Neural progenitor cell (in vitro differentiated cells): ENCODE data around the gene CLIC6. TPM values are rescaled to one million over a fixed set of nuclear protein-coding genes. Genes with fewer than 3 reads are reported as not detected.

Source experiments
- DNase-seq: peaks from one replicate; pipeline ENCODE4 v3.0.0-alpha.2; 2016; ENCODE audit warnings: low spot score
- H2AFZ ChIP-seq: fragments of 200-600 bp; sonication (generic); replicated peaks from 2 replicates; pipeline ENCODE4 v1.6.1; 2016; ENCODE audit warnings: antibody characterized with exemption
- H3F3A ChIP-seq: fragments of 200-600 bp; sonication (generic); 2 replicates; pipeline ENCODE4 v1.6.1; 2016; ENCODE audit warnings: antibody characterized with exemption, low read depth
- H3K27ac ChIP-seq: fragments of 200-600 bp; sonication (generic); 2 replicates; pipeline ENCODE4 v1.5.1; 2016; ENCODE audit warnings: mild to moderate bottlenecking
- H3K27me3 ChIP-seq: fragments of 200-600 bp; sonication (generic); 2 replicates; pipeline ENCODE4 v1.6.1; 2016; ENCODE audit warnings: mild to moderate bottlenecking, moderate library complexity
- H3K36me3 ChIP-seq: fragments of 200-600 bp; sonication (generic); 2 replicates; pipeline ENCODE4 v1.5.1; 2016
- H3K4me1 ChIP-seq: fragments of 200-600 bp; sonication (generic); 2 replicates; pipeline ENCODE4 v1.6.1; 2016; ENCODE audit warnings: mixed run types
- H3K4me2 ChIP-seq: fragments of 200-600 bp; sonication (generic); 2 replicates; pipeline ENCODE4 v1.6.1; 2016
- H3K4me3 ChIP-seq: fragments of 200-600 bp; sonication (generic); 2 replicates; pipeline ENCODE4 v1.5.1; 2016
- H3K79me2 ChIP-seq: fragments of 200-600 bp; sonication (generic); 2 replicates; pipeline ENCODE4 v1.6.1; 2016; ENCODE audit warnings: low read depth
- H3K9ac ChIP-seq: fragments of 200-600 bp; sonication (generic); 2 replicates; pipeline ENCODE4 v1.6.1; 2016
- H3K9me3 ChIP-seq: fragments of 200-600 bp; sonication (generic); 2 replicates; pipeline ENCODE4 v1.5.1; 2016; ENCODE audit warnings: low read depth
- H4K20me1 ChIP-seq: fragments of 200-600 bp; sonication (generic); 2 replicates; pipeline ENCODE4 v1.6.1; 2016; ENCODE audit warnings: low read depth
- H3K27ac Mint-ChIP-seq: 3 replicates; pipeline ENCODE4 v1.8.0; 2021; ENCODE audit warnings: mixed read lengths
- H3K27me3 Mint-ChIP-seq: 2 replicates; pipeline ENCODE4 v1.8.0; 2022; ENCODE audit warnings: low read depth, mild to moderate bottlenecking, inconsistent platforms, moderate library complexity, mixed read lengths; ENCODE audit not compliant: insufficient read depth
- H3K36me3 Mint-ChIP-seq: 3 replicates; pipeline ENCODE4 v1.8.0; 2021; ENCODE audit warnings: mixed read lengths
- H3K4me1 Mint-ChIP-seq: 3 replicates; pipeline ENCODE4 v1.8.0; 2021; ENCODE audit warnings: mixed read lengths
- H3K4me3 Mint-ChIP-seq: 3 replicates; pipeline ENCODE4 v1.8.0; 2021; ENCODE audit warnings: mild to moderate bottlenecking, moderate library complexity, mixed read lengths
- H3K9me3 Mint-ChIP-seq: 3 replicates; pipeline ENCODE4 v1.8.0; 2020; ENCODE audit warnings: mixed read lengths
- EZH2 ChIP-seq: fragments of 200-600 bp; sonication (generic); IDR thresholded peaks from 2 replicates; pipeline ENCODE4 v1.6.1; 2017; ENCODE audit warnings: antibody characterized with exemption, mild to moderate bottlenecking, moderate library complexity
- EZH2phosphoT487 ChIP-seq: fragments of 200-600 bp; sonication (generic); IDR thresholded peaks from 2 replicates; pipeline ENCODE4 v1.6.1; 2017; ENCODE audit warnings: antibody characterized with exemption
- total RNA-seq: library from RNA; depleted of rRNA; stranded (reverse); fragments of >200 nt; gene quantifications from 2 replicates; pipeline ENCODE4 v1.2.3, GENCODE V29; 2015; ENCODE audit warnings: low replicate concordance
- TF ChIP-seq, protein P1 (sequence below): fragments of 200-600 bp; sonication (generic); IDR thresholded peaks from 2 replicates; pipeline ENCODE4 v1.5.1; 2017; ENCODE audit warnings: antibody characterized with exemption, mild to moderate bottlenecking

Gene CLIC6
- total RNA-seq, 1 donor from 2014 or later: 0.15 TPM

- Histone ChIP-seq H4K20me1 (no peaks in the 10 kb centered on the region), H3K27ac (no peak overlapping the region), H3K36me3 (no peaks in the 10 kb centered on the region), H3K27me3 (no peaks in the 10 kb centered on the region), H3F3A (no peaks in the 10 kb centered on the region), H3K9ac (no peak overlapping the region), H3K4me2 (no peak overlapping the region), H3K4me1 (no peaks in the 10 kb centered on the region), H3K9me3 (no peaks in the 10 kb centered on the region), H2AFZ (no peak overlapping the region), H3K79me2 (no peaks in the 10 kb centered on the region), H3K4me3 (no peak overlapping the region)
- no peak for DNase-seq
- Mint-ChIP-seq H3K36me3 (no peaks in the 10 kb centered on the region), H3K27ac (no peak overlapping the region), H3K27me3 (peaks cover 9% of the 10 kb centered on the region), H3K4me3 (no peak overlapping the region), H3K9me3 (no peaks in the 10 kb centered on the region), H3K4me1 (peaks cover 9% of the 10 kb centered on the region)
- TF ChIP-seq EZH2: no peak
- TF ChIP-seq, protein P1, sequence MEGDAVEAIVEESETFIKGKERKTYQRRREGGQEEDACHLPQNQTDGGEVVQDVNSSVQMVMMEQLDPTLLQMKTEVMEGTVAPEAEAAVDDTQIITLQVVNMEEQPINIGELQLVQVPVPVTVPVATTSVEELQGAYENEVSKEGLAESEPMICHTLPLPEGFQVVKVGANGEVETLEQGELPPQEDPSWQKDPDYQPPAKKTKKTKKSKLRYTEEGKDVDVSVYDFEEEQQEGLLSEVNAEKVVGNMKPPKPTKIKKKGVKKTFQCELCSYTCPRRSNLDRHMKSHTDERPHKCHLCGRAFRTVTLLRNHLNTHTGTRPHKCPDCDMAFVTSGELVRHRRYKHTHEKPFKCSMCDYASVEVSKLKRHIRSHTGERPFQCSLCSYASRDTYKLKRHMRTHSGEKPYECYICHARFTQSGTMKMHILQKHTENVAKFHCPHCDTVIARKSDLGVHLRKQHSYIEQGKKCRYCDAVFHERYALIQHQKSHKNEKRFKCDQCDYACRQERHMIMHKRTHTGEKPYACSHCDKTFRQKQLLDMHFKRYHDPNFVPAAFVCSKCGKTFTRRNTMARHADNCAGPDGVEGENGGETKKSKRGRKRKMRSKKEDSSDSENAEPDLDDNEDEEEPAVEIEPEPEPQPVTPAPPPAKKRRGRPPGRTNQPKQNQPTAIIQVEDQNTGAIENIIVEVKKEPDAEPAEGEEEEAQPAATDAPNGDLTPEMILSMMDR: no peak
- no peak for TF ChIP-seq EZH2phosphoT487
Observed at GRCh38 chr21:34623516-34623915, 45.3 kb upstream of the CLIC6 start.

DNA sequence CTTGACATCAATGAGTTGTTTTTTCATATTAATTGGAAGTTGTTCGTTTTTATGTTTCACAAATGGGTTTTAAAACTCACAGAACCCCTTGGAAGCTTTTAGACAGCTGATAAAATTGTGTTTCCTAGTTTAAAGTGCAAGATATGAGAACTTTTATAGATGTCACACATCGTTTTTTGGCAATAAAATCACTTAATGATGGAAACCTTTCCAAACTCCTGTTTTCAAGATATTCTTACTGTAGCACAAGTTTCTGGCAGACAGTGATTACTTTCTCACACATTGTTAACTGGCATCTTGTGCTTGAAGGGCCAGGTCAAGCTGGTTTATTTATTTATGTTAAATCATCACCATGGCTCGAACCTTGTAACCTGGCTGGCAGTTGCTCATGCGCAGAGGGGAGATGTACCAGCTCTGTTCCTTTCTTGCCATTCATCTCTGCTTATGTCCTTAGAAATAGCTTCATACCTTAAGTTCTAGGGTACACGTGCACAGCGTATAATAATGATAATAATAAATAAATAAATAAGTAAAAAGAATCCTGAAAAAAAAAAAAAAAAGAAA is 43.7 kb upstream of the CLIC6 start:
- Histone ChIP-seq H3K4me1 (no peaks in the 10 kb centered on the region), H3K27ac (no peak overlapping the region), H3F3A (no peaks in the 10 kb centered on the region), H3K9me3 (no peaks in the 10 kb centered on the region), H3K9ac (no peak overlapping the region), H2AFZ (no peak overlapping the region), H3K79me2 (no peaks in the 10 kb centered on the region), H3K4me2 (no peak overlapping the region), H3K4me3 (no peak overlapping the region), H3K36me3 (no peaks in the 10 kb centered on the region), H4K20me1 (no peaks in the 10 kb centered on the region), H3K27me3 (no peaks in the 10 kb centered on the region)
- no peaks in the 10 kb centered on the region for H3K36me3 Mint-ChIP-seq
- TF ChIP-seq, protein P1: no peak
- TF ChIP-seq EZH2phosphoT487: no peak
- TF ChIP-seq EZH2: no peak
- no peaks in the 10 kb centered on the region for H3K9me3 Mint-ChIP-seq
- H3K27me3 Mint-ChIP-seq: peaks cover 7% of the 10 kb centered on the region
- no peak overlapping the region for H3K4me3 Mint-ChIP-seq
- H3K27ac Mint-ChIP-seq: no peak overlapping the region
- H3K4me1 Mint-ChIP-seq: peaks cover 7% of the 10 kb centered on the region
- DNase-seq: no peak

- no peaks in the 10 kb centered on the region for H3K9me3 ChIP-seq
- no peak overlapping the region for H2AFZ ChIP-seq
- H3K79me2 ChIP-seq: no peaks in the 10 kb centered on the region
- DNase-seq: no peak
- no peaks in the 10 kb centered on the region for H3K36me3 ChIP-seq
- H3K27ac ChIP-seq: no peak overlapping the region
- Mint-ChIP-seq H3K36me3 (no peaks in the 10 kb centered on the region), H3K27me3 (peaks cover 7% of the 10 kb centered on the region), H3K4me1 (no peaks in the 10 kb centered on the region), H3K9me3 (no peaks in the 10 kb centered on the region), H3K4me3 (no peak overlapping the region), H3K27ac (peak overlapping the region; percentile 19)
- no peaks in the 10 kb centered on the region for H3K27me3 ChIP-seq
- no peak overlapping the region for H3K4me3 ChIP-seq
- no peak overlapping the region for H3K9ac ChIP-seq
- TF ChIP-seq EZH2phosphoT487: no peak
- TF ChIP-seq EZH2: no peak
- TF ChIP-seq, protein P1: no peak
- no peaks in the 10 kb centered on the region for H3F3A ChIP-seq
- no peaks in the 10 kb centered on the region for H4K20me1 ChIP-seq
- no peaks in the 10 kb centered on the region for H3K4me1 ChIP-seq
- H3K4me2 ChIP-seq: no peak overlapping the region
Observed at GRCh38 chr21:34626131-34626530, 42.7 kb upstream of the CLIC6 start.
